Measurements from ENCODE around the gene ADAM8. TPM values are rescaled to one million over a fixed set of nuclear protein-coding genes. Genes with fewer than 3 reads are reported as not detected.

The ADAM8 gene
- total RNA-seq, 4 donors from 2014 or later = 2.7 to 11.3 (median 6.4) TPM

GRCh38 chr10:133315847-133316246 is 39.2 kb upstream of the ADAM8 start:
- H3K9me3 ChIP-seq = no peaks in the 10 kb centered on the region
- 88% methylated on average over 5 of the region's 5 CpGs for WGBS, 2 donors
- peaks cover 0 to 13% (median 0%) of the 10 kb centered on the region in 4 donors for H3K4me1 ChIP-seq
- TF ChIP-seq POLR2A (IDR thresholded peaks at IDR 0.05) (no peak), EP300 (IDR thresholded peaks at IDR 0.05) (no peak)
- TF ChIP-seq, protein P1, sequence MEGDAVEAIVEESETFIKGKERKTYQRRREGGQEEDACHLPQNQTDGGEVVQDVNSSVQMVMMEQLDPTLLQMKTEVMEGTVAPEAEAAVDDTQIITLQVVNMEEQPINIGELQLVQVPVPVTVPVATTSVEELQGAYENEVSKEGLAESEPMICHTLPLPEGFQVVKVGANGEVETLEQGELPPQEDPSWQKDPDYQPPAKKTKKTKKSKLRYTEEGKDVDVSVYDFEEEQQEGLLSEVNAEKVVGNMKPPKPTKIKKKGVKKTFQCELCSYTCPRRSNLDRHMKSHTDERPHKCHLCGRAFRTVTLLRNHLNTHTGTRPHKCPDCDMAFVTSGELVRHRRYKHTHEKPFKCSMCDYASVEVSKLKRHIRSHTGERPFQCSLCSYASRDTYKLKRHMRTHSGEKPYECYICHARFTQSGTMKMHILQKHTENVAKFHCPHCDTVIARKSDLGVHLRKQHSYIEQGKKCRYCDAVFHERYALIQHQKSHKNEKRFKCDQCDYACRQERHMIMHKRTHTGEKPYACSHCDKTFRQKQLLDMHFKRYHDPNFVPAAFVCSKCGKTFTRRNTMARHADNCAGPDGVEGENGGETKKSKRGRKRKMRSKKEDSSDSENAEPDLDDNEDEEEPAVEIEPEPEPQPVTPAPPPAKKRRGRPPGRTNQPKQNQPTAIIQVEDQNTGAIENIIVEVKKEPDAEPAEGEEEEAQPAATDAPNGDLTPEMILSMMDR (IDR thresholded peaks at IDR 0.05) = no peak
- H3K4me3 ChIP-seq = no peak overlapping the region
- no peak overlapping the region for H3K27ac ChIP-seq
- H3K36me3 ChIP-seq = peaks cover 0 to 25% (median 10%) of the 10 kb centered on the region in 3 donors
- peaks cover 0 to 25% of the 10 kb centered on the region in 2 donors for H3K27me3 ChIP-seq
- no peak for DNase-seq (ENCODE audit: low spot score in 2 of 2)

DNA sequence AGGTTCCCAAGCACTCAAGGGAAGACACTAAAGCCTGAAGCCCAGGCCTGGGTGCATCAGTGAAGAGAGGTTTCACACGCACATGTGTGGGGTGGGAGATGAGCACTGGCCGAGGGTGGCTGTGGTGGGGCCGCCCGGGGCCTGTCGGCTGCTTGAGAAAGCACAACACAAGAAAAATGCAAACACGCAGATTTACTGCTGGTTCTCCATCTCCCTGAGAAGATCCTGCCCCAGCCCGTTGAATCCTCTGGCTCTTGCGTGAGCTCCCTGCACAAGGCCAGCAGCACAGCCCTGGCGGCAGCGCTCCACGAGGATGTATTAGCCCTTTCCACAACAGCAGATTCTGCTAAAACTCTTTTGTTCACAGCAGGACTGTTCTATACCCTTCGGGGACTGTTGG is 38.2 kb upstream of the ADAM8 start:
- H3K36me3 ChIP-seq = peaks cover 0 to 34% (median 10%) of the 10 kb centered on the region in 3 donors
- peaks cover 0 to 13% (median 0%) of the 10 kb centered on the region in 4 donors for H3K4me1 ChIP-seq
- TF ChIP-seq, protein P1 (IDR thresholded peaks at IDR 0.05) = no peak
- no peak for TF ChIP-seq POLR2A (IDR thresholded peaks at IDR 0.05)
- no peak for TF ChIP-seq EP300 (IDR thresholded peaks at IDR 0.05)
- 82 to 88% methylated on average over 12 of the region's 12 CpGs for WGBS, 2 donors
- H3K9me3 ChIP-seq = no peaks in the 10 kb centered on the region
- no peak for DNase-seq (ENCODE audit: low spot score in 2 of 2)
- no peak overlapping the region for H3K4me3 ChIP-seq
- H3K27me3 ChIP-seq = peaks cover 0 to 16% of the 10 kb centered on the region in 2 donors
- H3K27ac ChIP-seq = no peak overlapping the region

- TF ChIP-seq EP300 (IDR thresholded peaks at IDR 0.05) (no peak), POLR2A (IDR thresholded peaks at IDR 0.05) (no peak)
- TF ChIP-seq, protein P1 (IDR thresholded peaks at IDR 0.05) = no peak
- Histone ChIP-seq H3K4me3 (no peak overlapping the region), H3K27ac (no peak overlapping the region), H3K27me3 (no peaks in the 10 kb centered on the region), H3K4me1 (peaks cover 0 to 12% (median 0%) of the 10 kb centered on the region in 4 donors), H3K9me3 (no peaks in the 10 kb centered on the region), H3K36me3 (peaks cover 0 to 37% (median 10%) of the 10 kb centered on the region in 3 donors)
- 71 to 90% methylated on average over 4 of the region's 4 CpGs for WGBS, 2 donors
- no peak for DNase-seq (ENCODE audit: low spot score in 2 of 2)
These were observed 36.5 kb upstream of the ADAM8 start for GRCh38 chr10:133313192-133313591.

- TF ChIP-seq EP300 (IDR thresholded peaks at IDR 0.05) = no peak
- TF ChIP-seq, protein P1 (IDR thresholded peaks at IDR 0.05) = no peak
- TF ChIP-seq POLR2A (IDR thresholded peaks at IDR 0.05) = no peak
- no peak overlapping the region for H3K4me3 ChIP-seq
- H3K27ac ChIP-seq = no peak overlapping the region
- peaks cover 0 to 37% (median 10%) of the 10 kb centered on the region in 3 donors for H3K36me3 ChIP-seq
- H3K4me1 ChIP-seq = peaks cover 0 to 16% (median 1%) of the 10 kb centered on the region in 4 donors
- no peak for DNase-seq (ENCODE audit: low spot score in 2 of 2)
- 88 to 93% methylated on average over 9 of the region's 9 CpGs for WGBS, 2 donors
- H3K27me3 ChIP-seq = no peaks in the 10 kb centered on the region
- no peaks in the 10 kb centered on the region for H3K9me3 ChIP-seq
These were observed 36.1 kb upstream of the ADAM8 start for GRCh38 chr10:133312769-133313145.

GRCh38 chr10:133312016-133312768 is 35.5 kb upstream of the ADAM8 start:
- Histone ChIP-seq H3K27me3 (no peaks in the 10 kb centered on the region), H3K36me3 (peaks cover 0 to 37% (median 10%) of the 10 kb centered on the region in 3 donors), H3K27ac (no peak overlapping the region), H3K4me1 (peaks cover 0 to 21% (median 7%) of the 10 kb centered on the region in 4 donors), H3K9me3 (no peaks in the 10 kb centered on the region), H3K4me3 (no peak overlapping the region)
- TF ChIP-seq EP300 (IDR thresholded peaks at IDR 0.05) (no peak), POLR2A (IDR thresholded peaks at IDR 0.05) (no peak)
- TF ChIP-seq, protein P1 (IDR thresholded peaks at IDR 0.05) = no peak
- 87 to 92% methylated on average over 22 to 23 of the region's 23 CpGs for WGBS, 2 donors
- DNase-seq (ENCODE audit: low spot score in 2 of 2) = no peak

All from tibial nerve (tissue), 4 donors.